KMS-11 (cell line): ENCODE results near the gene FHAD1.

Source experiments
- H2AFZ ChIP-seq: fragments of 200-600 bp; sonication (generic); 2 replicates; pipeline ENCODE4 v1.6.1; 2016; ENCODE audit warnings: antibody characterized with exemption, mixed run types, low read depth
- H3K27ac ChIP-seq: fragments of 200-600 bp; sonication (generic); 2 replicates; pipeline ENCODE4 v1.6.1; 2016; ENCODE audit warnings: mild to moderate bottlenecking, mixed run types
- H3K27me3 ChIP-seq: fragments of 200-600 bp; sonication (generic); 2 replicates; pipeline ENCODE4 v1.6.1; 2017; ENCODE audit warnings: mild to moderate bottlenecking, low read depth, mixed run types, moderate library complexity; ENCODE audit not compliant: insufficient read depth
- H3K36me3 ChIP-seq: fragments of 200-600 bp; sonication (generic); 2 replicates; pipeline ENCODE4 v1.6.1; 2017; ENCODE audit warnings: mild to moderate bottlenecking, mixed run types; ENCODE audit not compliant: insufficient read depth
- H3K4me1 ChIP-seq: fragments of 200-600 bp; sonication (generic); 2 replicates; pipeline ENCODE4 v1.6.1; 2016; ENCODE audit warnings: mild to moderate bottlenecking, low read depth, mixed run types; ENCODE audit not compliant: poor library complexity, severe bottlenecking
- H3K4me2 ChIP-seq: fragments of 200-600 bp; sonication (generic); 2 replicates; pipeline ENCODE4 v1.7.0; 2016; ENCODE audit warnings: mild to moderate bottlenecking, mixed run types
- H3K4me3 ChIP-seq: fragments of 200-600 bp; sonication (generic); IDR thresholded peaks from 2 replicates; pipeline ENCODE4 v1.6.1; 2017; ENCODE audit warnings: low read depth, low read length, mixed read lengths; ENCODE audit not compliant: insufficient read depth
- H3K79me2 ChIP-seq: fragments of 200-600 bp; sonication (generic); 2 replicates; pipeline ENCODE4 v1.6.1; 2016; ENCODE audit warnings: low read depth, mixed run types; ENCODE audit not compliant: insufficient read depth
- H3K9ac ChIP-seq: fragments of 200-600 bp; sonication (generic); 2 replicates; pipeline ENCODE4 v1.6.1; 2016; ENCODE audit warnings: mild to moderate bottlenecking, mixed run types
- H4K20me1 ChIP-seq: fragments of 200-600 bp; sonication (generic); 2 replicates; pipeline ENCODE4 v1.6.1; 2016; ENCODE audit warnings: mild to moderate bottlenecking, mixed run types; ENCODE audit not compliant: insufficient read depth
- TF ChIP-seq, protein P1 (sequence below): fragments of 200-600 bp; sonication (generic); conservative IDR thresholded peaks from 2 replicates; pipeline ENCODE4 v1.6.1; 2017; ENCODE audit warnings: low read depth, mild to moderate bottlenecking, antibody characterized with exemption, low read length, moderate library complexity, mixed read lengths

The FHAD1 gene

DNA sequence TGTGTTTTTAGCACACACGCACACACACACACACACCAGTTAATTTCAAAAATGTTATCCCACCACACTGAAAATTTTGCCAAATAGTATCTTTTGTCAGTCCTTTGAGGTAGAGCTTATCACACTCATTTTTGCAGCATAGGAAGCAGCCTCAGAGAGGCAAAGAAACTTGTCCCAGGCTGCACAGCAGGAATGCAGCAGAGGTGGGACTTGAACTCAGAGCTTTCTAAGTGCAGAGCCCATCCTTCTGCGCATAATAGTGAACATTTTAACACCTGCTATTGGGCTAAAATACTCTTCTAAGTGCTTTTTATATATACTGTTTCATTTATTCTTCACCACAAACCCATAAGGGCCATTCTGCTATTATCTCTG lies 15.0 kb downstream of the FHAD1 start:
- Histone ChIP-seq H3K4me2 (no peak overlapping the region), H3K27me3 (no peaks in the 10 kb centered on the region)

DNA sequence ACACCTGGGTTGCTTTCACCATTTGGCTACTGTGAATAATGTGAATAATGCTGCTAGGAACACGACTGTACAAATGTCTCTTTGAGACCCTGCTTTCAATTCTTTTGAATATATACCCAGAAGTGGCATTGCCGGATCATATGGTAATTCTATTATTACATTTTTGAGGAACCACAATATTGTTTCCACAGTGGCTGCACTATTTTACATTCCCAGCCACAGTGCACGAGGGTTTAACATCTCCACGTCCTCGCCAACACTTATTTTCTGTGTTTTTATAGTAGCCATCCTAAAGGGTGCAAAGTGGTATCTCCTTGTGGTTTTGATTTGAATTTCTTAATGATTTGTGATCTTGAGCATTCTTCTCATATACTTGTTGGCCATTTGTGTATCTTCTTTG lies 15.7 kb downstream of the FHAD1 start:
- TF ChIP-seq, protein P1, sequence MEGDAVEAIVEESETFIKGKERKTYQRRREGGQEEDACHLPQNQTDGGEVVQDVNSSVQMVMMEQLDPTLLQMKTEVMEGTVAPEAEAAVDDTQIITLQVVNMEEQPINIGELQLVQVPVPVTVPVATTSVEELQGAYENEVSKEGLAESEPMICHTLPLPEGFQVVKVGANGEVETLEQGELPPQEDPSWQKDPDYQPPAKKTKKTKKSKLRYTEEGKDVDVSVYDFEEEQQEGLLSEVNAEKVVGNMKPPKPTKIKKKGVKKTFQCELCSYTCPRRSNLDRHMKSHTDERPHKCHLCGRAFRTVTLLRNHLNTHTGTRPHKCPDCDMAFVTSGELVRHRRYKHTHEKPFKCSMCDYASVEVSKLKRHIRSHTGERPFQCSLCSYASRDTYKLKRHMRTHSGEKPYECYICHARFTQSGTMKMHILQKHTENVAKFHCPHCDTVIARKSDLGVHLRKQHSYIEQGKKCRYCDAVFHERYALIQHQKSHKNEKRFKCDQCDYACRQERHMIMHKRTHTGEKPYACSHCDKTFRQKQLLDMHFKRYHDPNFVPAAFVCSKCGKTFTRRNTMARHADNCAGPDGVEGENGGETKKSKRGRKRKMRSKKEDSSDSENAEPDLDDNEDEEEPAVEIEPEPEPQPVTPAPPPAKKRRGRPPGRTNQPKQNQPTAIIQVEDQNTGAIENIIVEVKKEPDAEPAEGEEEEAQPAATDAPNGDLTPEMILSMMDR = no peak
- peaks cover 7% of the 10 kb centered on the region for H3K4me1 ChIP-seq
- no peaks in the 10 kb centered on the region for H4K20me1 ChIP-seq
- no peaks in the 10 kb centered on the region for H3K36me3 ChIP-seq
- H3K79me2 ChIP-seq = no peaks in the 10 kb centered on the region
- H3K9ac ChIP-seq = no peak overlapping the region
- H3K4me3 ChIP-seq = no peak overlapping the region
- H2AFZ ChIP-seq = no peak overlapping the region
- no peak overlapping the region for H3K27ac ChIP-seq
- H3K27me3 ChIP-seq = no peaks in the 10 kb centered on the region
- H3K4me2 ChIP-seq = no peak overlapping the region

More for the DNA sequence above, 15.0 kb downstream of the FHAD1 start:
- no peak overlapping the region for H3K9ac ChIP-seq
- no peaks in the 10 kb centered on the region for H4K20me1 ChIP-seq
- peaks cover 10% of the 10 kb centered on the region for H3K4me1 ChIP-seq
- TF ChIP-seq, protein P1 = no peak
- no peak overlapping the region for H3K27ac ChIP-seq
- no peak overlapping the region for H3K4me3 ChIP-seq
- no peak overlapping the region for H2AFZ ChIP-seq
- H3K36me3 ChIP-seq = no peaks in the 10 kb centered on the region
- no peaks in the 10 kb centered on the region for H3K79me2 ChIP-seq

DNA sequence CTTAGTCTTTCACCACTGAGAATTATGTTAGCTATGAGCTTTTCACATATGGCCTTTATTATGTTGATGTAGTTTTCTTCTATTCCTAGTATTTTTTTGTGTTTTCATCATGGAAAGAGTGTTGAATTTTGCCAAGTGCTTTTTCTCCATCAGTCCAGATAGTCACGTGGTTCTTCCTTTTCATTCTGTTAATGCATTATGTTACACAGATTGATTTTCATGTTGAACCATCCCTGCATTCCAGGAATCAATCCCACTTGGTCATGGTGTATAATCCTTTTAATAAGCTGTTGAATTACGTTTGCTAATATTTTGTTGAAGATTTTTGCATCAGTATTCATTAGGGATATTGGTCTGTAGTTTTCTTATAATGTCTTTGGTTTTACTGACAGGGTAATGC lies 17.7 kb downstream of the FHAD1 start:
- Histone ChIP-seq H3K4me1 (no peaks in the 10 kb centered on the region), H3K4me3 (no peak overlapping the region), H2AFZ (no peak overlapping the region), H3K27ac (no peak overlapping the region), H3K4me2 (no peak overlapping the region), H3K36me3 (no peaks in the 10 kb centered on the region), H3K79me2 (no peaks in the 10 kb centered on the region), H4K20me1 (no peaks in the 10 kb centered on the region), H3K27me3 (no peaks in the 10 kb centered on the region), H3K9ac (no peak overlapping the region)
- TF ChIP-seq, protein P1 = no peak

DNA sequence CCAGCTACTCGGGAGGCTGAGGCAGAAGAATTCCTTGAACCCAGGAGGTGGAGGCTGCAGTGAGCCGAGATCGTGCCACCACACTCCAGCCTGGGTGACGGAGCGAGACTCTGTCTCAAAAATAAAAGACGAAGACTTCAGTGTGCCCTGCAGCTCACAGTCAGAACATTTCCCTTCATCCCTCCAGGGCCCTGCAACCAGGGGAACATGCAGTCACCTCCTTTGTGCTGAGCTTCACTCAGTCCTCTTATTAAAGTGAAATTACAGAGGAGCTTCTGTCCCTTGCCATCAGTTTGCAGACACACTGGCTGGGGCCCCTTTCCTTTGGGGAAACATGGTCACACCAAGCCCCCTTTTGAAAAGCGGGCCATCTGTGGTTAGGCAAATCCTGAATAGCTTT lies 24.2 kb downstream of the FHAD1 start:
- Histone ChIP-seq H3K36me3 (no peaks in the 10 kb centered on the region), H3K27me3 (no peaks in the 10 kb centered on the region), H4K20me1 (no peaks in the 10 kb centered on the region), H3K4me2 (no peak overlapping the region), H3K4me1 (no peaks in the 10 kb centered on the region), H3K4me3 (no peak overlapping the region), H3K79me2 (no peaks in the 10 kb centered on the region), H3K9ac (no peak overlapping the region), H2AFZ (no peak overlapping the region), H3K27ac (no peak overlapping the region)
- TF ChIP-seq, protein P1 = no peak
